ENCODE results near the gene IQCH. TPM values are rescaled to one million over a fixed set of nuclear protein-coding genes. Genes with fewer than 3 reads are reported as not detected.

The IQCH gene
- total RNA-seq, 4 donors from 2014 or later, result 0.40 to 5.2 (median 1.9) TPM

DNA sequence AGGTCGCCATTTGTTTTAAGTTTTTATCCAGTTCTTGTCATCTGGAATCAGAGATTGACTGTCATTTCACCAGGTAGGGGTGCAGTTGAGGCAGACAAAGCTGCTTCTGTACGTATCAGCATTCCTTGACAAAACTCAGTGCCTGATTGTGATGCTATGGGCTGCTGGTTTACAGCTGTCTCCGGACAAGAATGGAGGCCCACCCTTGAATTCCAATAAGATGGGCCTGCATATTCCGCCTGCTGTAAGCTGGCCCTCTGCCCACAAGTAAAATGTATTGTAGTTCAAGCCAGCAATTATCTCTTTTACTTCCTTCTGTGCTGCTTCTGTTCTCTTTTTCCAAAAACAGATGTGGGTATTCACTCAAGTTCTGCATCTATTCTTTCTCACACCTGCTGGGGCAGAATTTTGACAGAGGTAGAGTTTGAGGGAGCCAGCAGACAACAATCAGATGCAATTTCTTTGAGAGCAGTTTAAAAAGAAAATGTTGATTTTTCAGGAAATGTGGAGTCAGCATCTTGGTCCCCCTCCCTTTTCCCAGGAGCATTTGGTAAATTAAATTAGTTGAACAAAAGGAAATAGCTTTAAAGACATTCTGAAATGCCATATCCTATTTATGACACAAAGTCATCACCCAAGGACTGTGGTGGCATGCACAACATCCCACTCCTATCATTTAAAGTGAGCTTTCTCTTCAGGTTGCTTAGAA lies 53.5 kb downstream of the IQCH start:
- H3K36me3 ChIP-seq, result no peaks in the 10 kb centered on the region
- no peak overlapping the region for H3K4me3 ChIP-seq
- no peaks in the 10 kb centered on the region for H3K4me1 ChIP-seq
- H3K27ac ChIP-seq, result no peak overlapping the region
- H3K27me3 ChIP-seq, result no peaks in the 10 kb centered on the region
- in situ Hi-C loops (cut with MboI; ENCODE audit: low pct_ligation_motif_present in 1 of 4, low pct_unique_long_range_greater_than_20kb in 1 of 4, low sequenced_read_pairs in 3 of 4), result no loop called here
- TF ChIP-seq POLR2A (IDR thresholded peaks at IDR 0.05), result no peak
- no peak for TF ChIP-seq EP300 (IDR thresholded peaks at IDR 0.05; ENCODE audit: low read depth)
- TF ChIP-seq, protein P1, sequence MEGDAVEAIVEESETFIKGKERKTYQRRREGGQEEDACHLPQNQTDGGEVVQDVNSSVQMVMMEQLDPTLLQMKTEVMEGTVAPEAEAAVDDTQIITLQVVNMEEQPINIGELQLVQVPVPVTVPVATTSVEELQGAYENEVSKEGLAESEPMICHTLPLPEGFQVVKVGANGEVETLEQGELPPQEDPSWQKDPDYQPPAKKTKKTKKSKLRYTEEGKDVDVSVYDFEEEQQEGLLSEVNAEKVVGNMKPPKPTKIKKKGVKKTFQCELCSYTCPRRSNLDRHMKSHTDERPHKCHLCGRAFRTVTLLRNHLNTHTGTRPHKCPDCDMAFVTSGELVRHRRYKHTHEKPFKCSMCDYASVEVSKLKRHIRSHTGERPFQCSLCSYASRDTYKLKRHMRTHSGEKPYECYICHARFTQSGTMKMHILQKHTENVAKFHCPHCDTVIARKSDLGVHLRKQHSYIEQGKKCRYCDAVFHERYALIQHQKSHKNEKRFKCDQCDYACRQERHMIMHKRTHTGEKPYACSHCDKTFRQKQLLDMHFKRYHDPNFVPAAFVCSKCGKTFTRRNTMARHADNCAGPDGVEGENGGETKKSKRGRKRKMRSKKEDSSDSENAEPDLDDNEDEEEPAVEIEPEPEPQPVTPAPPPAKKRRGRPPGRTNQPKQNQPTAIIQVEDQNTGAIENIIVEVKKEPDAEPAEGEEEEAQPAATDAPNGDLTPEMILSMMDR (IDR thresholded peaks at IDR 0.05), result no peak
- no peak for TF ChIP-seq POLR2AphosphoS5 (IDR thresholded peaks at IDR 0.05)
- DNase-seq, result no peak
- intact Hi-C loops (cut with DNase I; ENCODE audit: low total_unique reads), result no loop called here
- 57 to 65% methylated on average over 2 to 4 of the region's 4 CpGs for WGBS, 2 donors (ENCODE audit: low coverage in 1 of 2)
- H3K9me3 ChIP-seq, result no peaks in the 10 kb centered on the region

DNA sequence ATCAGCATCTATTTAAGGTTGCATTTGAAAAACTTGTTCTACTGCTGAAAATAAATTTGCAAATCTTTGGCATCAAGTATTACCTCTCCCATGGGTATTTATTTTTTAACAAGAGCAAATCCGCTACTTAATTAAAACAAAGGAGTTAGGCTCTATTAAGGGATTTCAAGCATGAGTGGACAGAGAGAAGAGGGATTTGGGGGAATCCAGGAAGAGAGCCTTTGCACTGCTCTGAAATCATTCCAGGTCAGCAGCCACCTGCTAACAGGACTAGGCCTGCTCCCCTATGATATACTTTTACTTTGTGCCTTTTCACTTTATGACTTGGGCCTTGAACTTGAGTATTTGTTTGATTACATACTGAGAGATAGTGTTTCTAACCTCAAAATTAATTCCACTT lies 57.1 kb downstream of the IQCH start:
- intact Hi-C loops (cut with DNase I; ENCODE audit: low total_unique reads), result no loop called here
- H3K36me3 ChIP-seq, result no peaks in the 10 kb centered on the region
- no peak for TF ChIP-seq POLR2AphosphoS5 (IDR thresholded peaks at IDR 0.05)
- no peak for TF ChIP-seq EP300 (IDR thresholded peaks at IDR 0.05; ENCODE audit: low read depth)
- TF ChIP-seq, protein P1 (IDR thresholded peaks at IDR 0.05), result no peak
- TF ChIP-seq POLR2A (IDR thresholded peaks at IDR 0.05), result no peak
- H3K4me1 ChIP-seq, result no peaks in the 10 kb centered on the region
- no peaks in the 10 kb centered on the region for H3K27me3 ChIP-seq
- H3K27ac ChIP-seq, result no peak overlapping the region
- no peak for DNase-seq
- no peak overlapping the region for H3K4me3 ChIP-seq
- WGBS, 2 donors (ENCODE audit: low coverage in 1 of 2), result 90 to 98% methylated on average over 1 of the region's 1 CpG
- no peaks in the 10 kb centered on the region for H3K9me3 ChIP-seq
- in situ Hi-C loops (cut with MboI; ENCODE audit: low pct_ligation_motif_present in 1 of 4, low pct_unique_long_range_greater_than_20kb in 1 of 4, low sequenced_read_pairs in 3 of 4), result no loop called here

DNA sequence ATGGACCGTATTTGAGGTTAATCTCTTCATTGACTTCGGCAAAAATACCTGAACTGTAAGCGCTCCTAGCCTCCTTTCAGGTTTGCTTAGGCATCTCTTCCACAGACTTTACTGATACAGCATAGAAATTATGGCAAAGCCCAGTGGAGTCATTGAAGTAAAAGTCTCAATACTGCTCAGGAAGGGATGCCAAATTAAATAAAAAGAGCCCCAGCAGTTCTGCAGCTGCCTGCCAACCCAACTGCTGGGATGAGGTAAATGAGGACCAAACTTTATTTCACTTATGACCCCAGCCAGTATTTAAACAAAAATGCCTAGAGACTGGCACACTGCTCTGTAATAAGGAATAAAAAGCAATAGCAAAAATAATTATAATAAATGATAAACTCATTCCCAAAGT lies 65.4 kb downstream of the IQCH start:
- in situ Hi-C loops (cut with MboI; ENCODE audit: low pct_ligation_motif_present in 1 of 4, low pct_unique_long_range_greater_than_20kb in 1 of 4, low sequenced_read_pairs in 3 of 4), result no loop called here
- 96 to 98% methylated on average over 3 of the region's 3 CpGs for WGBS, 2 donors (ENCODE audit: low coverage in 1 of 2)

DNA sequence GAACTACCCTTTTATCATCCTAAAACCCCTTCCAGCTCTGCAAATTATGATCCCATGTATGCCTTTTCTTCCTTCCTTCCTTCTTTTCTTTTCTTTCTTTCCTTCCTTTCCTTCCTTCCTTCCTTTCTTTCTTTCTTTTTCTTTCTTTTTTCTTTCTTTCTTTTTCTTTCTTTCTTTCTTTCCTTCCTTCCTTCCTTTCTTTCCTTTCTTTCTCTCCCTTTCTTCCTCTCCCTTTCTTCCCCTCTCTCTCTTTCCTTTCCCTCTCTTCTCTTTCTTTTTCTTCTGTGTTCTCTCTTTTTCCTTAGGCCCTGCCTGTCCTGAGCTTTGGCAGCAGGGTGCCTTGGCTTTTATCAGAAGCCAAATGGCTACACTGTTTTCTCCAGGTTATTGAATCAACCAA lies 66.8 kb downstream of the IQCH start:
- intact Hi-C loops (cut with DNase I; ENCODE audit: low total_unique reads) (no loop called here), in situ Hi-C loops (cut with MboI; ENCODE audit: low pct_ligation_motif_present in 1 of 4, low pct_unique_long_range_greater_than_20kb in 1 of 4, low sequenced_read_pairs in 3 of 4) (no loop called here)
- no peak overlapping the region for H3K27ac ChIP-seq
- no peak overlapping the region for H3K4me3 ChIP-seq
- H3K4me1 ChIP-seq, result no peaks in the 10 kb centered on the region
- H3K27me3 ChIP-seq, result no peaks in the 10 kb centered on the region
- no peak for DNase-seq
- no peaks in the 10 kb centered on the region for H3K9me3 ChIP-seq
- TF ChIP-seq EP300 (IDR thresholded peaks at IDR 0.05; ENCODE audit: low read depth), result no peak
- no peak for TF ChIP-seq POLR2AphosphoS5 (IDR thresholded peaks at IDR 0.05)
- no peaks in the 10 kb centered on the region for H3K36me3 ChIP-seq

More for the DNA sequence above, 65.4 kb downstream of the IQCH start:
- Histone ChIP-seq H3K27me3 (no peaks in the 10 kb centered on the region), H3K4me3 (no peak overlapping the region), H3K27ac (no peak overlapping the region), H3K9me3 (no peaks in the 10 kb centered on the region), H3K4me1 (no peaks in the 10 kb centered on the region), H3K36me3 (no peaks in the 10 kb centered on the region)
- intact Hi-C loops (cut with DNase I; ENCODE audit: low total_unique reads), result loop anchor here (1.0 to 5.0 kb wide), 2 partner anchors 45 to 932 kb away; no protein-coding TSS in a partner anchor
- TF ChIP-seq POLR2AphosphoS5 (IDR thresholded peaks at IDR 0.05), result no peak
- TF ChIP-seq POLR2A (IDR thresholded peaks at IDR 0.05), result no peak
- TF ChIP-seq, protein P1 (IDR thresholded peaks at IDR 0.05), result no peak
- TF ChIP-seq EP300 (IDR thresholded peaks at IDR 0.05; ENCODE audit: low read depth), result no peak
- no peak for DNase-seq

DNA sequence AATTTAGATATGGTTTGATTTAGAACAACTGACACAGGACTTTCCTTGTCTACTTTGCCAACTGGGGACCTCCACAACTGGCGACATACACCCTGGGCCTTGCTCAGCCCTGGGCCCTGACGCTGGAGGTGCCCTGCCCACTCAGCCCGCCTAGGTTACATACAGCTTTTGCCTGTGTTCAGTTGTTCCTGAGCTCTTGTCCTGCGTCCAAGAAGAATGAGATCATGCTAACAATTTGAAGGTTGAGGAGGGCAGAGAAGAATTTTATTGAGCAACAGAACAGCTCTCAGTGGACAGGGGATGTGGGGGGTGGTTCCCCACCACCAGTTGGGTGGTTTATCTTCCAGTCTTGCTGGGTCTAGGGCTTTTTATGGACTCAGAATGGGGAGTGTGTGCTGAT lies 67.9 kb downstream of the IQCH start:
- Histone ChIP-seq H3K36me3 (no peaks in the 10 kb centered on the region), H3K4me1 (no peaks in the 10 kb centered on the region), H3K27me3 (no peaks in the 10 kb centered on the region), H3K4me3 (no peak overlapping the region), H3K27ac (no peak overlapping the region), H3K9me3 (peaks cover 0 to 8% of the 10 kb centered on the region in 2 donors)
- no peak for TF ChIP-seq POLR2A (IDR thresholded peaks at IDR 0.05)
- no peak for TF ChIP-seq POLR2AphosphoS5 (IDR thresholded peaks at IDR 0.05)
- TF ChIP-seq EP300 (IDR thresholded peaks at IDR 0.05; ENCODE audit: low read depth), result no peak
- TF ChIP-seq, protein P1 (IDR thresholded peaks at IDR 0.05), result no peak
- intact Hi-C loops (cut with DNase I; ENCODE audit: low total_unique reads), result no loop called here
- no peak for DNase-seq
- 84% methylated on average over 4 of the region's 4 CpGs; no CpG with 5 or more reads in 1 of the 2 donors for WGBS, 2 donors (ENCODE audit: low coverage in 1 of 2)
- in situ Hi-C loops (cut with MboI; ENCODE audit: low pct_ligation_motif_present in 1 of 4, low pct_unique_long_range_greater_than_20kb in 1 of 4, low sequenced_read_pairs in 3 of 4), result no loop called here

Measured in transverse colon (tissue), 4 donors.